HG03135 (cell line): ENCODE results near the gene UMODL1.

Experiments
- ATAC-seq: cut with Tn5 transposase; IDR thresholded peaks from one replicate; pipeline ENCODE4 v1.9.1; 2021; ENCODE audit warnings: mild to moderate bottlenecking, moderate library complexity; ENCODE audit not compliant: unreplicated experiment

UMODL1 gene

DNA sequence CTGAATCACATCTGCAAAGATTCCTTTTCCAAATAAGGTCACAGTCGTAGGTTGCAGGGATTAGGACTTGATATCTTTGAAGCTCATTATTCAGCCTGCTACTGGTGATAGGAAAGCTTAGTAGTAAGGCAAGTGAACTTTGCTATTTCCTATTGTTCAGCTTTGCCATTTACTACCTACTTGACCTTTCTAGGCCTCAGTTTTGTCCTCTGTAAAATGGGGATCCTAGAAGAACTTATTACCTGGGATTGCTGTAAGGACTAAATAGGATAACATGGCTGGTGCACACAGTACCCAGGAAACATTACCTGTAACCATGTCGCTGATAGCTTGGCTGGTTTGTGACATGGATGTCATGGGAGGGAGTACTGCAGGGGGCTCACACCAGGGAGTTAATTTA, 24.5 kb downstream of the UMODL1 start:
- ATAC-seq = no peak

DNA sequence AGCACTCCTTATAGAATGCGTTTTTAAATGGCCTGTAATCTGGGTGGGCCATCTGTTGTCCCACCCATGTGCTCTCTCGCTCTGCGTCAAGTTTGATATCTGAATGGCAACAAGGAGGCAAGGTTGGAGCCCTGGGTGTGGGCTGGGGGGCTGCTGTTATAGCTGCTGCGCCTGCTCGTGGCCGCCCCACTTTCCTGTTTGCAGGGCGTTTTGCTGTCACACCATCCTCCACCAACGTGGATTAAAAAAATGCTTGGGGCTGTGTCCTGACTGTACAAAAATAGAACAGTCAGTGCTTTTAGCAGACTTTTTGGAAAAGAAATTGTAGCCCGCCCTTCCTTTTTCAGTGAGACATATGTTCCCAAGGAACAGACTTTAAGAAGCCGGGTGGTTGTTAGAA, 25.4 kb downstream of the UMODL1 start:
- no peak for ATAC-seq

DNA sequence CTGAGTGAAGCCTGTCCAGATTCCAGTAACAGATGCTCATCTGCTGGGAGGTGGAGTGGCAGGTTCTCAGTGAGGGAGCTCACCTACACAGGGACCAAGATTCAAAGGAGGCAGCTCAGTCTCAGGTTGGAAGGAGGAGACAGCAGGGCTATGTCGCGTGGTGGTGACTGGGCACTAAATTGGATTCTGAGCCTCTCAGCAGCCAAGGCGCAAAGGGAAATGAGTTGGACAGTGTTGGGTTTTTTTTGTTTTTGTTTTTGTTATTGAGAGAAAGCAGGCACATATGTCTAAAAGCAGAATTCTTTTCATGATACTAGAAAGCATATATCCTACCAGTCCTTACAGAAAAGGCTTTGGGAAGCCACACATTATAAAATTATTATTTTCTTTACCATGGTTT, 26.2 kb downstream of the UMODL1 start:
- no peak for ATAC-seq

DNA sequence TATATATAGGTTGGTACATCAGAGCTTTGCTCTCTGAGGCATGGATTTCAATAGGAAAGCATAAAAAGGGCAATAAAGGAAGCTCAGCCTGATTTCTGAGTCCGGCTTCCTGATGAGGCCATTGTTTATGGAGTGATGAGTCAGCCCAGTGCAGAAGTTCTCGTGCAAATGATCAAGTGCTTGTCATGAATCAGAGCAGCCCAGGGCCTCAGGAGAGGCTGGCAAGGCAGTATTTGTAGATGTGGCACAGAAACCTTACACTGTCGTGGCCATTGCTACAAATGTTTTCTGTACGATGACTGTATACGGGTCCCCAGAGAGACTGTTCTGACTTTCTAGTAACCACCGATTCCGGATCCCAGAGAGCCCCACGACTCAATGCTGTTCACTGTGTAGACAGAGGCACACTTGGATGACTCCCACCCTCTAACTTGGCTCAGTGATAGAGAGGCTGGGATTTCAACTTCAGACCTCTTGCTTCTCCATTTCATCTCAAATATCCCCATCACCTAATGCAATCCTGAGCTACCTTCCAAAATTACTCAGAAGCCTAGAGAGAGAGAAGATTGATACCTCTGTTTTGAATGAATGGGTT, 26.8 kb downstream of the UMODL1 start:
- no peak for ATAC-seq

DNA sequence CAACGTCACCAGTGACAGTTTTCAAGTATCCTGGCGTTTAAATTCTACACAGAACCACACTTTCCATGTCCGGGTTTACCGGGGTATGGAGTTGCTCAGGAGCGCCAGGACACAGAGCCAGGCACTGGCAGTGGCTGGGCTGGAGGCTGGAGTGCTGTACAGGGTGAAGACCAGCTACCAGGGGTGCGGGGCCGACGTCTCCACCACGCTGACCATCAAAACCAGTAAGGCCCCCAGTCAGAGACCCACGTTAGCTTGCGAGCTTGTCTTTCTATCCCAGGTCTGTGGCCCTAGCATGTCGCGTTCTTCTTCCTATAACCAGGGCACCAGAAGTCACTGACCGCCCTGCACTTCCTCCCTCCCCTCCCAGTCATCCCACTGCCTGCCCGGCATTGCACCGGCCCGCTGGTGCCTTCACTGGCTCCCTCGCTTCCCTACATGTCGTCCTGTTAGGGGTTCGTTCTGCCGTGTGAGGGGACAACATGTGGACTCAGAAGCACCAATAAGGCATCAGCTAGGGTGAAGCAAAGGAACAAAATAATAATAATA, 27.9 kb downstream of the UMODL1 start:
- ATAC-seq = no peak

DNA sequence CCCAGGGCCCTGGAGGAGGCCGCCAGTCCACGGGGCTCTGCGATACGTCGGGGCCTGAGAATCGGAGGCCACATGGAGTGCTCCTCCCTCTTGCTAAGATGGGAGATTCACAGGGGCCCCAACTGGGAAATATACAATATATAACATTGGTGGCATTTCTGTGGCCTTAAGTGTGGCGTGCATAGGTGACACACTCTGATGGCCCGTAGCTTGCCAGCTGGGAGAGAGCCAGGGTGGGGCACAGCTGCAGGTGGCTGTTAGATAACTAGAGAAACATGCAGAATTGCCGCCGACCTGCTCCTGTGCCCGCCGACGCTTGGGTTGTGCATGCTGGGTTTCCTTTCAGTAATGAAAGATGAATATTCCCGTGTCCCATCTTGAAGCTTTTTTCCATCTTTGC, 30.1 kb downstream of the UMODL1 start:
- no peak for ATAC-seq

DNA sequence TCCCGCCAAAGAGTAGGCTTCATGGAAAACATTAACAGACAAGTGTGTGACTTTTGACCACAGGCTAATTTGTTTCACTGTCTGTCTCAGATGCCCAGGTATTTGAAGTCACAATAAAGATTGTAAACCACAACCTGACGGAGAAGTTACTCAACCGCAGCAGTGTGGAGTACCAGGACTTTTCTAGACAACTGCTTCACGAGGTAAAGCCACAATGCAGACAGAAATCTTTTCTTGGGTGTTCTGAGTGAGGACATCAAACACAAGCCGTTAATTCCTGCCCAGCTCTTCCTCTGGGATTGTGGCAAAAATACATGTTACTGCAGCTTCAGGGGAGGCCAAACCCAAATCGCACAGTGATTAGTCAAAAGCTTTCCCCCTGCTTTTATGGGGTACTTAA, 31.0 kb downstream of the UMODL1 start:
- no peak for ATAC-seq

DNA sequence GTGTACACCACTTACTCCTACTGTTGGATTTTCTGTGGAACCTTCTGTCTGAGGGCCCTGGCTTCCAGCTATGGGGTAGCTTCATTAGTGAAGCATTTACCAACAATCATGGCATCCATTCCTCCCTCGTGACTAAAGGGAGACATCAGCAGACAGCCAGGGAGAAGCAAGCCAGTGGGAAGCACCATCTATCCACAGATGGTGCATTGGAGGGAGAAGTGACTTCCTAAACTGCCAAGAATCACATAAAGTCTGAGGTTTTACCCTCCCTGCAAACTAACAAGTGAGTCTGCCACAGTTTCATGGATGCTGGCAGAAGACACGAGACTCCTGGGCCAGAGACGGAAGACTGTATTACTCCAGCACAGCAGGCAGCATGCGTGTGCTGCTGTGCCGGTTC, 31.4 kb downstream of the UMODL1 start:
- no peak for ATAC-seq

DNA sequence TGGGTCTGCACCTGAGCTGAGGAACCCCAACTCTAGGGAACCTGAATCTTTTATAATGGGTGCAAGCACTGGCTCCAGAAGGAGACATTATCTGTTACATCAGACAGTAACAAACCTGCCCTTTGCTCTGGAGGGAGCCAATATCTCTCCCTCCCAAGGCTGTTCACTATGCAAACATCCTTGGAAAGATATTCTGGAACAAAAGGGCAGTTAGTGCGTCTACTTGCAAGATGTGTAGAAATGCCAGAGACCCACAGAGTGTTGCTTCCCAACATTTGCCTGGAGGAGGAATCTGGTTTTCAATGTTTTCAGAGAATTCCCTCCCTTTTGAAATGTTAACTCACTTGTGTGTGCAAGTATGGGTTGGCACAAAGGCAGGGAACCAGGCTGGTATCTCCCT, 31.9 kb downstream of the UMODL1 start:
- ATAC-seq = no peak

DNA sequence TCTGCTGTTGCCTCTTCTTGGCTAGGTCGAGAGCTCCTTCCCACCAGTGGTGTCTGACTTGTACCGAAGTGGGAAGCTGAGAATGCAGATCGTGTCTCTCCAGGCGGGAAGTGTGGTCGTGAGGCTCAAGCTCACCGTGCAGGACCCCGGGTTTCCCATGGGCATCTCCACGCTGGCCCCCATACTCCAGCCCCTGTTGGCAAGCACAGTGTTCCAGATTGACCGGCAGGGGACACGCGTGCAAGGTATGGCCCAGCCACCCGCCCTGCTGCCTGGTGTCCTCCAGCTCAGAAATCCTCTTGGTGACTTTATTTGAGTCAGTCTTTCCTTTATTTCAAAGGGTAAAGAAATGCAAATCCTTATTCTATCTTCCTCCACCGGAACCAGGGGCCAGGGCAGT, 32.7 kb downstream of the UMODL1 start:
- no peak for ATAC-seq

DNA sequence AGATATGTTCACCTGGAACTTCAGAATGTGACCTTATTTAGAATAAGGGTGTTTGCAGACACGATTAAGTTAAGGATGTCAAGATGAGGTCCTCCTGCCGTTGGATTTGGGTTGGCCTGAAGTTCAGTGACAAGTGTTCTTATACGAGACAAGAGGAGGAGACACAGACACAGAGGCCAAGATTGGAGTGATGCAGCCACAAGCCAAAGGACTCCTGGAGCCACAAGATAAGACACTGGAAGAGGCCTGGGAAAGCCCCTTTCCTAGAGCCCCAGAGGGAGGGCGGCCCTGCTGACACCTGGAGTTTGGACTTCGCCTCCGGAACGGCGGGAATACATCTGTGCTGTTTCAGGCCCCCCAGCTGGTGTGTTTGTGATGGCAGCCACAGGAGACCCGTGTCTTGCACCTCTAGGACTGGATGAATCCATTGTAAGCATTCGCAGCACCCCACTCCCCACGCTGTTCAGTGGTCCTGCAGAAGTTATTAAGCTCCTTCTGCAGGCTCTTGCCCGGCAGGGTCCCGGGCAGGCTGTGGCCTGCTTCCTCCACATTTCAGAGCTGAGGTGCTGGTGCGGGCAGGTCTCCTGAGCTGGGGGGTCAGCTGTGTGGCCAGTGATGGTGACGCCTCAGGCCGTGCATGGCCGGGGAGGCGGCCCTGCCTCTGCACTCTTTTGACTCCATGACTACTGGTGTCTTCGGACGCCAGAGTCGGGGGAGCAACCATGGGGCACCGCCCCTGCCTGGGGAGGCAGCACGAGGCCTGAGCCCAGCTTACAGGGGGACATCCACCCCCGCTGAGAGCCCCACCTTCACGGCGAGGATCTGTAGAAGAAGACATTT, 34.6 kb downstream of the UMODL1 start:
- no peak for ATAC-seq

DNA sequence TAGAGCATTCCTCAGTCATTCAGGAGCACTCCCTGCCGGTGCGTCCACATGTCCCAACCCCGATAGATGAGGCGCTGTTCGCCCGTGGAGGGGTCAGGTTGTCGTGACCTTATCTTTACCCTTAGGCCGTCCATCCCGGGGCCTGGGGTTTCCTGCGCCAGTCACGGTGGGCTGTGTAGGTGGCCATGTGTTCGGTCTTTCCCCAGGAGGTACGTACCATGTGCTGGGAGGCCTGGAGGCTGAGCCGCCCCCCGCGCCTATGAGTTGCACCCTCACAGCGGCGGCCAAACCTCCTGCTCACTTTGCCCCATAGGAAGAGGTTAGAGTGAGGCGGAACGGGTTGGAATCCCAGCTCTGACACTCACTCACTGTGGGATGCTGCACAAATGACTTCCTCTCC, 35.3 kb downstream of the UMODL1 start:
- ATAC-seq = no peak

DNA sequence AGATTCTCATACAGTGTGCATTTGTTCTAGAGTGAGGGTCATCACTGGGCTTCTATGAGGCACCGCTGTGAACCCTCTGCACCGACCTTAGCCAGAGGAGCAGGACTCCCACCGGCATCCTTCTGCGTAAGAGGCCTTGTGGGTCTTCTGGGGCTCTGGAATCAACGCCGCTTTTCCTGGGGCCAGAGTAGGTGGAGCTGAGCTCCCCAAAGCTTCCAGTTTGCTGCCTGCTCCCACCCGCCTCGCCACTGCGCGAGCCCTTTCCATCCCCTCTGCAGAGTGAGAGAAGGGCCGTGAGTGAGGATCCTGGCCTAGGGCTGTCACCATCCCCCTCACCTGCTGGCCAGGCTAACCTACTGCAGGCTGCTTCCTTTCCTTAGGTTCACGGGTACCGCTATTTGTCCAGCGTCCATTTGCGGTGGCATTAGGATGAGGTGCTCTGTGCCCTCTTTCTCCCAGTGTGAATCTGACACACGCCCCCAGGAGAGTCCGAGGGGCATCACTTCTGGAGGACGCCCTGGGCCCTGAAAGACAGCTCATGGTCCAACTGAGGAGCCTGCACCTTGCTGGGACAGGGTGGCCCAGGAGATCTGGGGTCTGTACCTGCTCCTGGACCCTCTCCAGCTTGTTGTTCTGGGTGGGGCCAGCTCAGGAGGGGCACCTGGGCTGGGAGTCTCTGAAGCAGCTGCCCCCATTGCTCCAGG, 36.2 kb downstream of the UMODL1 start:
- ATAC-seq = no peak

DNA sequence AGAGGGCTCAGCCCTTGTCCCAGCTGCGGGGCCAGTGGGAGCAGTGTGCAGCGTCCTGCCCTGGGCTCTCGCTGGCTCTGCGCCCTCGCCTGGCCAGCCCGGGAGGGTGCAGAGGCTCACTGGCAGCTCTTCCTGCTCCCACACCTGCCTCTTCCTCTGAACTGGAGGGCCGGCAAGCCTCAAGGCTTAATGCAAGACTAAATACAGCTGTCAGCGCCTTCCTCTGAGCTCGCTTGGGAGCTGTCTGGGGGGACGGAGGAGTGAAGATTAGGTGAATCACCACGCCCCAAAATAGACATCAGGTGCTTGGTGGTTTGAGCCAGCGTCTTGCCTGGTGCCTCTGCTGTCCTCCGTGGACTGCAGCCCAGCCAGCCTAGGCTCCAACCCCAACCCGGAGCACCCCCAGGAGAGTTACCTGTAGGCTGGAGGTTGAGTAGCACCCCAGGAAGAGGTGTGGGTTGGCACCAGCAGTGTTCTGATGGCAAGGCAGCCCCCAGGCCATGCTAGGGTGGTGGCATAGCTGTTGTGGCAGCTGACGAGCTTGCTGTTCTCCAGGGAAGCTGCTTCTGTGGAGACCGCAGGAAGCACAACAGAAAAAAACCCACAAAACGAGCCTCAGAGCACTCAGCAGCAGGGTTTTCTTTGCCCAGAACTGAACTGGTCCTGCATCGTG, 36.9 kb downstream of the UMODL1 start:
- peak; percentile 63 for ATAC-seq

DNA sequence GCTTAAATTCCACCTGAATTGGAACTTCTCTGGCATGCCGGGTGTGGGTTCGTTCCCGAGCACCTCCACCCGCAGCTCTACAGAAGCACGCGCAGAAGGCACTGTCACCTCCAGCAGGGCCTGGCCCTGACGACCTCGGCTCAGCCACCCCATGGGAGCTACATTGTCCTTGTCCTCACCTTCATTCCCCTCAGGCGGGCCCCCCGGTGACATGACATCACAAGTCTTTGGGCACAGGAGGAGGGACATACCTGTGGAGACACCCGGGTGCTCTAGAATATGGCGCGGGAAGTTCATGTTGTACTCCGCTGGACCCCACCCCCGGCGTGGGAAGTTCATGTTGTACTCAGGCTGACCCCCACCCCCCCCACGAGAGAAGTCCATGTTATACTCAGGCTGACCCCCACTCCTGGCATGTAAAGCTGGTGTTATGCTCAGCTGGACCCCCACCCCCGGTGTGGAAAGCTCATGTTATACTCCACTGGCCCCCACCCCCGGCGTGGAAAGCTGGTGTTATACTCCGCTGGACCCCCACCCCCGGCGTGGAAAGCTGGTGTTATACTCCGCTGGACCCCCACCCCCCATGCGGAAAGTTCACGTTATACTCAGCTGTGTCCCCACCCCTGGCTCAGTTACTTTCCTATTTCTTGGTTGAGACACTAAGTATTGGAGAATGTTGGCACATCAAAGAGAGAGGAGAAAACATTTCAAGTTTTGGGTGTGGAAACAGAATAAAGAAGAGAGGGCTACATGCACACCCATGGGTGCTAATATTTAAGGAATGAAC, 37.6 kb downstream of the UMODL1 start:
- ATAC-seq = no peak

DNA sequence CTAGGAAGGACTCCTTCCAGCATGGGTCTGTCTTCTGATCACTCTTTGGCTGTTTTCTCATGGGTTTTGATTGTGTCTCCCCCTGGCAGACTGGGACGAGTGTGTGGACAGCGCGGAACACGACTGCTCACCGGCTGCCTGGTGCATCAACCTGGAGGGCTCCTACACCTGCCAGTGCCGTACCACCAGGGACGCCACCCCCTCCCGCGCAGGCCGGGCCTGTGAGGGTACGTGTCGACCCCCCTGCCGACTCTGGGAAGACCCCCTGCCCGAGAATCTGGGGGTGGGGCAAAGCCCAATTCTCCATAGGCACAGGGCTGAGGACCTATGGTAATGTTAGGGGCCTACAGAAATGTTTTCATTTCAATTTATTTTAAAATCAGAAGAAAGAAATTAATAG, 38.4 kb downstream of the UMODL1 start:
- no peak for ATAC-seq

DNA sequence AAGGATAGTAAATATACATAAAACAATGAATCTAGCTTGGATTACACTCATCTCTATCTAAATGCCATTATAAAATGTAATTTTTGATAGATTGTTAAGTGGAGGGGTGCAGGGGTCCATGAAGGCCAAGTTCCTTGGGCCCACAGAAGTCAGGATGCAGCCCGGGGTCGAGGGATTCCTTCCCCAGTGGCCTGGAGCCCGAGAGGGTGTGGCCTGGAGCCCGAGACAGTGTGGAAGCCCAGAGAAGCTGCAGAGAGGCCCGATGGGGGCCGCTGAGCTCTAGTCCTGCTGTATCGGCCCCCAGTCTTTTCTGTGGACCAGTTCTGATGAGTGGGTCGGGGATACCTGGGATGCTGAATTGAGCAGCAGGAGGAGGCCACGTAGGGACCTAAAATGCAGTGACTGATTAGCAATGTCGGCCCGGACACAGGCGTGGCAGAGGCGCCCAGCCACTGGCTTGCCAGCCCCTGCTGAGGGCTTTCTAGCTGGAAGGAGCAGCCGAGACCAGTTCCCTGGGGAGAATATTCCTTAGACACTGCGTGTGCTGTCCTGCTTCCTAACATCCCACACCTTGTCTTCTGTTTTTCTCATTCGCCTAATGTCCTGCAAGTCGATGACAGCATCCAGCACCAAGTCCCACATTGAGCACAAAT, 38.9 kb downstream of the UMODL1 start:
- no peak for ATAC-seq

DNA sequence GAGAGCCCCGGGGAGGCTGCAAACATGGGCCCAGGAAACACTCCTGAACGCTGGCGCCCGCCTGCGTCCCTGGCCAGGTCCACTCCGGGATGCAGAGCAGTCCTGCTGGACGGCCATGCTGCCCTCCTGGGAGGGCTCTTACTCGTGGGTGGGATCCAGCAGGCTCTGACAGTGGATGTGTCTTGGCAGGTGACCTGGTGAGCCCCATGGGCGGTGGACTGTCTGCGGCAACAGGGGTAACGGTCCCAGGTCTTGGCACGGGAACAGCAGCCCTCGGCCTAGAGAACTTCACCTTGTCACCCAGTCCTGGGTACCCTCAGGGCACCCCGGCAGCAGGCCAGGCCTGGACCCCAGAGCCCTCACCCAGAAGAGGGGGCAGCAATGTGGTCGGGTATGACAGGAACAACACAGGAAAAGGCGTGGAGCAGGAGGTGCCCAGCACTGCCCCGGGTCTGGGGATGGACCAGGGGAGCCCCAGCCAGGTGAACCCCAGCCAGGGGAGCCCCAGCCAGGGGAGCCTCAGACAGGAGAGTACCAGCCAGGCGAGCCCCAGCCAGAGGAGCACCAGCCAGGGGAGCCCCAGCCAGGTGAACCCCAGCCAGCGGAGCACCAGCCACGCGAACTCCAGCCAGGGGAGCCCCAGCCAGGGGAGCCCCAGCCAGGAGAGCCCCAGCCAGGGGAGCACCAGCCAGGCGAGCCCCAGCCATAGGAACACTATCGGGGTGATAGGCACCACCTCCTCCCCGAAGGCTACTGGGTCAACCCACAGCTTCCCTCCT, 39.8 kb downstream of the UMODL1 start:
- no peak for ATAC-seq

DNA sequence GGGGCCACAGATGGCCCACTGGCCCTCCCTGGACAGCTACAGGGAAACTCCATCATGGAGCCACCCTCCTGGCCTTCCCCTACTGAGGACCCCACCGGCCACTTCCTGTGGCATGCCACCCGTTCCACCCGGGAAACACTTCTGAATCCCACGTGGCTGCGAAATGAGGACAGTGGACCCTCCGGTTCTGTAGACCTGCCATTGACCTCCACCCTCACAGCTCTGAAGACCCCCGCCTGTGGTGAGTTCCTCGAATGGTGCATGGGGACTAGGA, 40.3 kb downstream of the UMODL1 start:
- no peak for ATAC-seq
